Measurements from ENCODE around the gene ASIC2.

Gene ASIC2

DNA sequence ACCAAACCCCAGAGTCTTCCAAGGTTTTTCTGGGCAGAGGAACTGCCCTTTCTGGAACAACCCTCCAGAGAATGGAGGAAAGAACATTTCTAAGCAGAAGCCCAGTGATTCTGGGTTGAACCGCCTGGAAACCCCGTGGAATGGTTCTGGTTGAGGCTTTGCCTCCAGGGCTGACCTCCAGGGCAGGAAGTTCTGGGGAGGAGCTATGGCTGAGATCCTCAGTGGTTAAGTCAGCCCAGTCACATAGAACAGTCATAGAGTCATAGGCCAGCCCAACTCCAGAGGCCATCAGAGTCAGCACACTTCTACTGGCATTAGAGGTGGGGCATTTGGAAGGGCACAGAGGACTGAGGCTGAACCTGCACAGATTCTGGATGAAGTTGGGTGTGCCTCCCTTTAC, 235.5 kb downstream of the ASIC2 start:
- Histone ChIP-seq H3K4me3 (replicated peaks; ENCODE audit: insufficient read depth, low read length) (no peak overlapping the region), H3K27ac (replicated peaks) (no peak overlapping the region), H3K27me3 (ENCODE audit: insufficient read depth, poor library complexity, severe bottlenecking) (no peaks in the 10 kb centered on the region)
- no peak for DNase-seq (ENCODE audit: low read depth in 1 of 2, low spot score in 1 of 2)
- TF ChIP-seq, protein P1, sequence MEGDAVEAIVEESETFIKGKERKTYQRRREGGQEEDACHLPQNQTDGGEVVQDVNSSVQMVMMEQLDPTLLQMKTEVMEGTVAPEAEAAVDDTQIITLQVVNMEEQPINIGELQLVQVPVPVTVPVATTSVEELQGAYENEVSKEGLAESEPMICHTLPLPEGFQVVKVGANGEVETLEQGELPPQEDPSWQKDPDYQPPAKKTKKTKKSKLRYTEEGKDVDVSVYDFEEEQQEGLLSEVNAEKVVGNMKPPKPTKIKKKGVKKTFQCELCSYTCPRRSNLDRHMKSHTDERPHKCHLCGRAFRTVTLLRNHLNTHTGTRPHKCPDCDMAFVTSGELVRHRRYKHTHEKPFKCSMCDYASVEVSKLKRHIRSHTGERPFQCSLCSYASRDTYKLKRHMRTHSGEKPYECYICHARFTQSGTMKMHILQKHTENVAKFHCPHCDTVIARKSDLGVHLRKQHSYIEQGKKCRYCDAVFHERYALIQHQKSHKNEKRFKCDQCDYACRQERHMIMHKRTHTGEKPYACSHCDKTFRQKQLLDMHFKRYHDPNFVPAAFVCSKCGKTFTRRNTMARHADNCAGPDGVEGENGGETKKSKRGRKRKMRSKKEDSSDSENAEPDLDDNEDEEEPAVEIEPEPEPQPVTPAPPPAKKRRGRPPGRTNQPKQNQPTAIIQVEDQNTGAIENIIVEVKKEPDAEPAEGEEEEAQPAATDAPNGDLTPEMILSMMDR (IDR thresholded peaks at IDR 0.05; ENCODE audit: insufficient read depth, low read length), result no peak
- TF ChIP-seq, protein P2, sequence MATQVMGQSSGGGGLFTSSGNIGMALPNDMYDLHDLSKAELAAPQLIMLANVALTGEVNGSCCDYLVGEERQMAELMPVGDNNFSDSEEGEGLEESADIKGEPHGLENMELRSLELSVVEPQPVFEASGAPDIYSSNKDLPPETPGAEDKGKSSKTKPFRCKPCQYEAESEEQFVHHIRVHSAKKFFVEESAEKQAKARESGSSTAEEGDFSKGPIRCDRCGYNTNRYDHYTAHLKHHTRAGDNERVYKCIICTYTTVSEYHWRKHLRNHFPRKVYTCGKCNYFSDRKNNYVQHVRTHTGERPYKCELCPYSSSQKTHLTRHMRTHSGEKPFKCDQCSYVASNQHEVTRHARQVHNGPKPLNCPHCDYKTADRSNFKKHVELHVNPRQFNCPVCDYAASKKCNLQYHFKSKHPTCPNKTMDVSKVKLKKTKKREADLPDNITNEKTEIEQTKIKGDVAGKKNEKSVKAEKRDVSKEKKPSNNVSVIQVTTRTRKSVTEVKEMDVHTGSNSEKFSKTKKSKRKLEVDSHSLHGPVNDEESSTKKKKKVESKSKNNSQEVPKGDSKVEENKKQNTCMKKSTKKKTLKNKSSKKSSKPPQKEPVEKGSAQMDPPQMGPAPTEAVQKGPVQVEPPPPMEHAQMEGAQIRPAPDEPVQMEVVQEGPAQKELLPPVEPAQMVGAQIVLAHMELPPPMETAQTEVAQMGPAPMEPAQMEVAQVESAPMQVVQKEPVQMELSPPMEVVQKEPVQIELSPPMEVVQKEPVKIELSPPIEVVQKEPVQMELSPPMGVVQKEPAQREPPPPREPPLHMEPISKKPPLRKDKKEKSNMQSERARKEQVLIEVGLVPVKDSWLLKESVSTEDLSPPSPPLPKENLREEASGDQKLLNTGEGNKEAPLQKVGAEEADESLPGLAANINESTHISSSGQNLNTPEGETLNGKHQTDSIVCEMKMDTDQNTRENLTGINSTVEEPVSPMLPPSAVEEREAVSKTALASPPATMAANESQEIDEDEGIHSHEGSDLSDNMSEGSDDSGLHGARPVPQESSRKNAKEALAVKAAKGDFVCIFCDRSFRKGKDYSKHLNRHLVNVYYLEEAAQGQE (IDR thresholded peaks at IDR 0.05; ENCODE audit: insufficient replicate concordance, low read depth), result no peak
- no peak for TF ChIP-seq SPI1 (IDR thresholded peaks at IDR 0.05; ENCODE audit: borderline replicate concordance, low read depth)
- TF ChIP-seq GABPA (IDR thresholded peaks at IDR 0.05; ENCODE audit: low read depth), result no peak
- no peak for TF ChIP-seq POLR2AphosphoS5 (IDR thresholded peaks at IDR 0.05; ENCODE audit: low read depth)

DNA sequence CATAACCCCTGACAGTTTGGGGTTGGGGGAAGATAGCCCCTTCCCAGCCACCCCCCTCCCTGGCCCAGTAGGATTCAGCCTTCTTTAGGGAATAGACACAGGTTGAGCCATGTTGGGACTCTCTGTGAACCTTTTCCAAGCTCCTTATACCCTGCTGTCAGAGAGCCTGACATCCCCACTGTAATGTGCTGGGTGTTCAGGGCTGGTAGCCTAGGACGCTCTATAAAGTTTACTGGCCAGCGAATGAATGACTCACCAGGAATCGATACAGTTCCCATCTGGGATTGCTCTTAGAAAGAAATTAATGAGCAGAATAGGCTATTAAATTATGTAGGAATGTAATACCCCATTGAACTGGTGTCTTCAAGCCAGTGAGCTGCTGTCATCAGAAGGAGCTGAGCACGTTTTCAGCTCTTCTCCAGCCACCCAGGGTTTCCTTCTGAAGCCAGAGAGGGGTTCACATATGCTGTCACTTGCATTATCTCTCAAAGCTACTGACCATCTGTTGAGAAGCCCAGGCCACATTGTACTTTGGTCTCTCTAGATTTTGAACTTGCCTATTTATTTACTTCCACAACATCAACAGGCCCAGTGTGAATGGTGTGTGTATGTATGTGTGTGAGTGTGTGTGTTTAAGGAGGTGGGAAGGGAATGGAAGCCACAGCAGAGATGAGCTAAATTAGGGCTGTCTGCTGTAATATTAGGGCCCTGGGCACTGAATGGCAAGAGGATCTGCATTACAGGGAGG, 236.5 kb downstream of the ASIC2 start:
- TF ChIP-seq, protein P1 (IDR thresholded peaks at IDR 0.05; ENCODE audit: insufficient read depth, low read length), result no peak
- TF ChIP-seq, protein P2 (IDR thresholded peaks at IDR 0.05; ENCODE audit: insufficient replicate concordance, low read depth), result no peak
- TF ChIP-seq POLR2AphosphoS5 (IDR thresholded peaks at IDR 0.05; ENCODE audit: low read depth) (no peak), SPI1 (IDR thresholded peaks at IDR 0.05; ENCODE audit: borderline replicate concordance, low read depth) (no peak), GABPA (IDR thresholded peaks at IDR 0.05; ENCODE audit: low read depth) (no peak)
- Histone ChIP-seq H3K27ac (replicated peaks) (no peak overlapping the region), H3K27me3 (ENCODE audit: insufficient read depth, poor library complexity, severe bottlenecking) (no peaks in the 10 kb centered on the region), H3K4me3 (replicated peaks; ENCODE audit: insufficient read depth, low read length) (no peak overlapping the region)
- DNase-seq (ENCODE audit: low read depth in 1 of 2, low spot score in 1 of 2), result no peak

DNA sequence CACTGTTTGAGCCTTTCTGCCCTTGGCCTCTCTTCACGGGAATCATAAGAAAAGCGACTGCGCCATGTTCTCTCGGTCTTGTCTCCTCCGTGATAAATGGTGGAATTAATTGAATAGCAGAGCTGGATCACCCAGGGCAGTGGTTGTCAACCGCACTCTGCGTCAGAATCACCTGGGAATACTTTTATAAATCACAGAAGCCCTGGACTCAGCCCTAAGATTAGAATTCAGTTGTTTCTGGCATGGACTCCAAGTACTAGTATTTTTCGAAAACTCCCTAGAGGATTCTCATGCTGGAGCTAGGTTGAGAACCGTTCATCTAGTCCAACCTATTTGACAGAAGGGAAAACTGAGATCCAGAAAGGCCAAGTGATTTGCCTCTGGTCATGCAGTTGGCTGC, 237.3 kb downstream of the ASIC2 start:
- TF ChIP-seq, protein P1 (IDR thresholded peaks at IDR 0.05; ENCODE audit: insufficient read depth, low read length), result no peak
- Histone ChIP-seq H3K4me3 (replicated peaks; ENCODE audit: insufficient read depth, low read length) (no peak overlapping the region), H3K27ac (replicated peaks) (no peak overlapping the region), H3K27me3 (ENCODE audit: insufficient read depth, poor library complexity, severe bottlenecking) (no peaks in the 10 kb centered on the region)
- no peak for DNase-seq (ENCODE audit: low read depth in 1 of 2, low spot score in 1 of 2)

DNA sequence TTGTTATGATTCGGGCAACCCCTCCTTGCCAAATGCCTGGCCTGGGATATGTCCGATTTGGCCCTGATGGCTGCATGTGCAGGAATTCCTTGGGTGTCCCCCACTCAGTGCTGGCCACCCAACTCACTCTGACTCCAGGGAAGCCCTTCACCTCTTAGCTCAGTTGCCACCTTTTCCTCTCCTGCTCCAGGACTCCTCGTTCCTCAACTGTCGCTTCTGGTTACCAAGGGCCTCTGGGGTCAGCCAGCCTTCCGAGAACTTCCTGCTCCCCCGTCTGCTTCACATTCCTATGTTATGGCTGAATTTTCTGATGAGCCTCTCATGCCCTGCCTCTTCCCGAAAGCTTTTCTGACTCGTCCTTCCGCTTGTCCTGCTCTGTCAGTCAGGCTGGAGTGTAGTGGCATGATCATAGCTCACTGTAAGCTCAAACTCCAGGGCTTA, 237.9 kb downstream of the ASIC2 start:
- H3K4me3 ChIP-seq (replicated peaks; ENCODE audit: insufficient read depth, low read length), result no peak overlapping the region
- no peak overlapping the region for H3K27ac ChIP-seq (replicated peaks)
- TF ChIP-seq, protein P2 (IDR thresholded peaks at IDR 0.05; ENCODE audit: insufficient replicate concordance, low read depth), result no peak
- TF ChIP-seq, protein P1 (IDR thresholded peaks at IDR 0.05; ENCODE audit: insufficient read depth, low read length), result no peak
- no peak for TF ChIP-seq GABPA (IDR thresholded peaks at IDR 0.05; ENCODE audit: low read depth)
- TF ChIP-seq SPI1 (IDR thresholded peaks at IDR 0.05; ENCODE audit: borderline replicate concordance, low read depth), result no peak
- no peak for TF ChIP-seq POLR2AphosphoS5 (IDR thresholded peaks at IDR 0.05; ENCODE audit: low read depth)
- no peak for DNase-seq (ENCODE audit: low read depth in 1 of 2, low spot score in 1 of 2)
- no peaks in the 10 kb centered on the region for H3K27me3 ChIP-seq (ENCODE audit: insufficient read depth, poor library complexity, severe bottlenecking)

Measured in HL-60 (cell line).